GM19372 (cell line): ENCODE results near the gene OSBPL5.

Experiments used
- ATAC-seq: cut with Tn5 transposase; IDR thresholded peaks from one replicate; pipeline ENCODE4 v1.9.1; 2021; ENCODE audit warnings: mild to moderate bottlenecking, low read depth, moderate library complexity; ENCODE audit not compliant: unreplicated experiment

The OSBPL5 gene

GRCh38 chr11:3106736-3107524, 58.2 kb downstream of the OSBPL5 start:
- ATAC-seq, result no peak

DNA sequence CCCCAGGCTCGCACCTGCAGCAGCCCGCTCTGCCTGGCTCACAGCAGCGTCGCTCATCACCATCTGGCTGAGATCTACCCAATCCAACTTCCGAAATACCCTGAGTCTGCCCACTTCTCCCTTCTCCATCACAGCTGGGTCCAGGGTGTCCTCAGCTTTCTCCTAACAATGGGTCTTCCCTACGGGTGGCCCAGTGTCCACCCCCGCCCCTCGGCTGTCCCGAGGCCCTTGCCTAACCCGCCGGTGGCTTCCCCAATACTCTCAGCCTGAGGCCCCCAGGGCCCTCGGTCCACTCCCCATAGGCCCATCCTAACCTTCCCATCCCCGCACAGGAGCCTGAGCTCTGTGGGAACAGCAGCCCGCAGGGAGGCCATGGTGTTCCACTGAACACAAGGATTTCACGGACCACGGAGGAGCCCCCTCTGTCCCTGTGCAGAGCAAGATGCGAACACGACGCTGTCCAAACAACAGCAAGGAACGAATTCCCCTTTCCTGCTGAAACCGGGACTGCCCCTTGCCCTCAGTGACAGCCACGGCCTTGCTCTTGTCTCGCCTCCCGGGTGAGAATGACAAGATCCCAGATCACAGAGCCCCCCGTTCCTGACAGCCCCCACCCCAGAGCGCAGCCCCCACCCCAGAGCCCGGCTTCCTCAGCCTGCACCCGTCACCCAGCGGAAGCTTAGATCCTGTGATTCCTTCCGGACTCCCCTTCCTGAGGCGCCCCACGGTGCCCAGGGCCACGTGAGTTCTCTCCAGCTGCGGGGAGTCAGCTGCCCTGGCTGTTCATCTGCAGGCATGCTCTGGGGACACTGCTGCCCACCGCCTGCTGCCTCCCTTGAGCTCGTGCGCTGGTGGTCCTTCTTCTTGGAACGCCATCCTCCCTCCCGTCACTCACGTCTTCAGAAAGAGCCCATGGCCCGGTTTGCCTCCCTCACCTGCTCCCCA, 59.0 kb downstream of the OSBPL5 start:
- ATAC-seq, result no peak

DNA sequence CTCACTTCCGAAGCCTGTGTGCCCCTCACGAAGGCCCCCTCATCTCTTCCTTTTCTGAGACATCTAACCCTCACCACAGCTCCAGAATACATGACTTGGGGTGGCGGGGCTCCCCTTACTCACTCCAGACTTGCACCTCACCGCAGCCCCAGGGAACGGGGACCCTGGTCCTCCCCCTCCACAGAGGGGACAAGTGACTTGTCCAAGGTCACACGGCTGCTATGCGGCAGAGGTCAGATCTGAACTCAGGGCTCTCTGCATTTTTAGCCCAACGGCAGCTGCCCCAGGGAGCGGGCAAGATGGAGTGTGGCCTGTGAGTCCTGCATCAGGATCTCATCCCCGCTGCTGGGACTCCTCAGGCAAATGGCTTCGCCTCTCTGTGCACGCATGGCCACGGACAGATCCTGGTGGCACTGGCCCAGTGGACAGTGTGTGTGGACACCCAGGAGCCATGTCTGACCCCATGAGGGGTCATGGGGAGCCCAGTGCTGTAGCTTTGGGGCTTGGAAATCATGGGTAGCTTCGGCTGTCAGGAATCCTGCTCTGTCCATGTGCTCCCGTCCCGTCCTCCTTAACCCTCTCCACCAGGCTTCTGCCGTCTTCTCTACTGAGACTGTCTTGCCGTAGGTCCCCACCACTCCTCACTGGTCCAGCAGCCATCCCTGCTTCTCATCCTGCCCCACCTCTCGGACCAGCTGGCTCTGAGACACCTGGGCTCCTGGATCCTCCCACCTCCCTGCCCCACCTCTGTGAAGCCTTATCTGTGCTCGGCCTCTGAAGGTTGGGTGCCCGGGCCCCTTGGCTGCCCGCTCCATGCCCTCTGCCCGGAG, 59.9 kb downstream of the OSBPL5 start:
- ATAC-seq, result no peak

DNA sequence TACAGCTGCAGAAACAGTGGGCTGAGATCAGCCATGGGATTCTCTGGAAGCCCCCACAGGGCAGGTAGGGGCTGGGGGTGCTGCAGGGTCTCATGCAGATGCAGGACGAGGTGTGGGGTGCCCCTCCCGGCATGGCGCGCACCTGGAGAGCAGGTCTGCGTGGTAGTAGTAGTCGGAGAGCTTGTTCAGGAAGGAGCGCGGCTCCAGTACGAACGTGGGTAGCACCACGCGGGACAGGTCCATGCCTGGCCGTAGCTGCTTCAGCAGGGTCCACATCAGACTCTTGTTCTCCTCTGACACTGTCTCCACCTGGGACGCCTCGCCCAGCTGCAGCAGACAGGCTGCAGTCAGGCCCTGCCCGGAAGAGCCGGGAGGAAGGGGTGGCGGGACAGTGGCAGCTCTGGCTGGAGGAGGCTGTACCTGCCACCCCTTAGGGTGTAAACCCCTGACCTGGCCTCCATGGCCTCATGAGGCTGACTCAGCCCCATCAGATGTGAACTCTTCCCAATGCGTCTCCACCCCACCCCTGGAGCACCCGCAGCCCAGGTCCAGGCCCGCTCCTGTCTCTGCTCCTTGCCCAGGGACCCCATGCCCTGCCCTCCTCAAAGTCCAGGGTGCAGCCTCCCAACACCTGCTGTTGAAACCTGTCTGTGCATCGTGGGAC, 60.9 kb downstream of the OSBPL5 start:
- ATAC-seq, result no peak

DNA sequence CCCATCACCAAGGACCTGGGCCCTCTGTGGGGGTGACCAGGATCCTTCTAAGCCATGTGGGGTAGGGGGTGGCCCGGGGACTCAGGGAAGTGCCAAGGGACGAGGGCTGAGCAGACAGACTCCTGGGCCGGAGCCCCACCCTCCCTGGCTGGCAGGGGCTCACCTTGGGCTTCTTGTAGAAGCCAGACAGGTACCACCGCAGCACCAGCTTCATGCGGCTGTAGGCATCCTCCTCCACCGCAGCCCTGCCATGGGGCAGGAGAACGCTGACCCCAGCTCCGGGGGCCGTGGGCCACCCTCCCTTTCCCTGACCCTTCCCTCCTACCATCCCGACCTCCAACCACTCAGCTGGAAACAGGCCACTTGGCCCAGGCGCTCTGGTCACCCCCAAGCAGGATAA, 62.0 kb downstream of the OSBPL5 start:
- ATAC-seq, result no peak

GRCh38 chr11:3102641-3102921, 62.5 kb downstream of the OSBPL5 start:
- no peak for ATAC-seq

- ATAC-seq, result no peak
Measured at GRCh38 chr11:3101921-3102640, 63.0 kb downstream of the OSBPL5 start.

- no peak for ATAC-seq
Measured at GRCh38 chr11:3099178-3099577, 65.9 kb downstream of the OSBPL5 start.

GRCh38 chr11:3096909-3097530, 68.1 kb downstream of the OSBPL5 start:
- no peak for ATAC-seq

DNA sequence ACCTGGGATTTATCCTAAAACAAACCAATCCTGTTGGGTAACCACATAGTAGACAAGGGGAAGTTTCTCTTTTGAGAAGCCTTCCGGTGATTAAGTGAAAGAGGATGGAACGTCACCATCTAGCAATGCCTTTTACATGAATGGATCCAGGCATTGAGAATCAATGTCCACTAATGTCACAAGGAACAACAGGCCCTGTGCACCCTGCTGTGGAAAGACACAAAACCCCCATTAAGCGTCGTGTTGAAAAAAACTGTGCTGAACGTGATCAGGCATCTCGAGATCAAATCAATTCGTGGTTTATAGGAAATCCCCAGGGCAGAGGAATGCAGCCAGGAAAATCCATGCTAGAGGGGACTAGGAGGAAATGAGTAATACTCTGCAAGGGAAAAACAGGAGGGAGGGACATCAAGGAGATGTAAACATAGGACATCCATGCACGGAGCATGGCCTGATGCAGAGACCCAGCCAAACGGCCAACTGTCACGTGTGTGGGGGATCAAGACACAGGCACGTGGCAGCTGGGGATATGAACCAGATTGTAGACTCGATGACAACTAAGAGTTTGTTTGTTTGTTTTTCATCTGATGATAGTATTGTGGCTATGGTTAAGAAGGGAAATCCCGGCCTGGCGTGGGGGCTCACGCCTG, 69.3 kb downstream of the OSBPL5 start:
- no peak for ATAC-seq

- no peak for ATAC-seq
Measured at GRCh38 chr11:3094223-3094824, 70.8 kb downstream of the OSBPL5 start.

GRCh38 chr11:3093281-3094191, 71.6 kb downstream of the OSBPL5 start:
- no peak for ATAC-seq

DNA sequence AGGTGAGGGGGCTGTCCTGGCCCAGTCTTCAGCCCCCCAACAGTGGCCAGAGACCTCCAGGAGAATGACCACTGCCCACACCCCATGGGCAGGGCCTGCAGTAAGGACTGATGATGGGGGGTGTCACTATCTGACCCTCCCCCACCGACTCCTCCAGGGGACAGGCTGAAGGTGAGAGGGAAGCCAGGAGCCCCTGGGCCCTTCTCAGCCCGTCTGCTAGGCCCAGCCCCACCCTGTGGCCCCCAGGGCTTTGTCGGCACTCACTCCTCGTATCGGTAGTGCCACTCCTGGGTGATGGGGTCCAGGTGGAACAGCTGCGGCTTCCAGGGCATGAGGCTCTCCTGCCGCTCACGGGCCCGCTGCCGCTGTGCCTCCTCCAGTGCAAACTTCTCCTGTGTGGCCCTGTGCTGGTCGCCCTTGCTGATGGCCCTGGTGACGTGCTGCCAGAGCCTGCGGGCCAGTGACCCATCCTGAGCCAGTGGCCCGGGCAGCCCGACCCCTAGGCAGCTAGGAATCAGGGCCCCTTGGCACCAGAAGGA, 72.4 kb downstream of the OSBPL5 start:
- no peak for ATAC-seq

DNA sequence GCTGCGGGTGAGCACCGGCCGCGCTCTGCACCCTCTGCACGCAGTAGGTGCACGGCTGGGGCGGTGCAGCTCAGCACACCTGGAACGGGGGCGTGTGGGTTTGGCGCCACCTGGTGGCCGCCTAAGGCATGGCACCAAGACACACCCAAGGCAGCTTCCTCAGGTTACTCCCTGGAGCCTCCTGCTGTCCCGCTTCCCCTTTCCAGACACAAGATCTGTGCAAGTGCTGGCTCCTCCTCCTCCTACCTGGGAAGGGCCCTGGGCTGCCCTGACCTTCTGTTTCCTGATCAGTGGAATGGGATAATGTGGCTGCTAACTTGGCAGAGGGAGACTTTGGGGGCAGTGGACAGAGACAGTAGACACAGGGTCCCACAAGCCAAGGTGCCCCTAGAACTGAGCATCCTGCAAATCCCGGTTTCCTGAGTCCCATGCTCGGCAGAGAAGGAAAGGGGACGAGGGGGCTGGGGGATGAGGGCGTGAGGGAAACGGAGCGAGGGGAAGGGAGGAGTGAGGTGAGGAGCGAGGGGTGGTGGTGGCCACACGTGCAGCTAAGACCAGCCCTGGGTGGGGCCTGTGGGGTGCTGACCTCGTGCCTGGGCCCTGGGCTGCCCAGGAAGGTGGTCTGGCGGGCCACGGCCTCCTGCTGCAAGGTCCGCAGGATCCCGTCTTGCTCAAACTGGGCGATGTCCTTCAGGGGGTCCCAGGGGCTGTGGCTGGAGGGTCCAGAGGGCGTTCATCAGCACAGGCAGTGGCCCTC, 73.1 kb downstream of the OSBPL5 start:
- no peak for ATAC-seq

DNA sequence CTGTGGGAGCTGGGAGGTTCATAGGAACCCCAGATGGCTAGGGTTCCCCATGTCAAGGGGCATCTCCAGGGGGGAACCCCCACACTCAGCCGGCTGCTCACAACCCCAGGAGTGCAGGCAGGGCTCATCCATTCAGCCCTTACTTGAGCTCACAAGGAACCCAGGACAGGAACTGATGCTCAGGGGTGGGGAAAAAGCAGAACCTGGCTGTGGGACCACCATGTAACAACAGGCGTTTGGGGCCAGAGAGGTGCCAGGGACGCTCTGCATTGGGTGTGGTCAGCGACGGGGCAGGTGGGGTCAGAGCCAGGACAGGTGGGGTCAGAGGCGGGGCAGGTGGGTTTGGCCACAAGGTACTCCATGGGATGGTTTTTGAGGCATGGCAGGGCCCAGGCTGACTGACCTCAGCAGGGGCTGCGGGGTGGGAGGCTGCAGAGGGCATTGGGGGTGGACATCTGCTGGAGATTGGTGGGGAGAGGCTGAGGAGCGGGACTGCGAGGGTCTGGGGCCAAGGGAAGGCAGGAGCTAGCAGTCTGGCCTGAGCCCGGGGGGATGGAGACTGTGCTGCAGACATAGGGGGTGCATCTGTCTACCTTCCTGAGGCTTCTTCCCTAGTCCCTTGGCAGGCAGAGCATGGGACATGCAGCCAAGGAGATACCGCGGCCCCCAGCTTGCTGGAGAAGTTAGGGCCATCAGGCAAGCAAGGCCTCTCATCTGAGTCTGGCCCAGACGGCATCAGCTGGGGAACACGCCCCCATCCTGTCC, 73.8 kb downstream of the OSBPL5 start:
- ATAC-seq, result no peak
